ENCODE measurements around the gene OLR1.

DNA sequence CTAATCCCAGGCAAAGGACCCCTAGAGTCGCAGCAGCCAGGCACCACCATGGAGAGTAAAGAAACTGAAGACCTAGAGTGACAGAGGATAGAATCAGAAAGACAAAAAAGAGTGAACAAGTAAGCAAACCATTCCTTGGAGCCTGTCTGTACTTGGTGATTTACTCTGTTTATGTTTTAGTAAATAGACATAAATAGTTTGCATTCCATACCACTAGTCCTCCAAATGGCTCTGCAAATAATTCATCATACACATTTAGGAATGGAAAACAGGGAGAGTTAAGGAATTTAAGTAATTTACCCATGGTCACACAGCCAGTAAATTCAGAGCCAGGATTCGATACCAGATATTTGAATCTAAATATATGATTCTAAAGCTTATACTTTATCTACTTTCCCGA lies 2.8 kb downstream of the OLR1 start:
- TF ChIP-seq, protein P1, sequence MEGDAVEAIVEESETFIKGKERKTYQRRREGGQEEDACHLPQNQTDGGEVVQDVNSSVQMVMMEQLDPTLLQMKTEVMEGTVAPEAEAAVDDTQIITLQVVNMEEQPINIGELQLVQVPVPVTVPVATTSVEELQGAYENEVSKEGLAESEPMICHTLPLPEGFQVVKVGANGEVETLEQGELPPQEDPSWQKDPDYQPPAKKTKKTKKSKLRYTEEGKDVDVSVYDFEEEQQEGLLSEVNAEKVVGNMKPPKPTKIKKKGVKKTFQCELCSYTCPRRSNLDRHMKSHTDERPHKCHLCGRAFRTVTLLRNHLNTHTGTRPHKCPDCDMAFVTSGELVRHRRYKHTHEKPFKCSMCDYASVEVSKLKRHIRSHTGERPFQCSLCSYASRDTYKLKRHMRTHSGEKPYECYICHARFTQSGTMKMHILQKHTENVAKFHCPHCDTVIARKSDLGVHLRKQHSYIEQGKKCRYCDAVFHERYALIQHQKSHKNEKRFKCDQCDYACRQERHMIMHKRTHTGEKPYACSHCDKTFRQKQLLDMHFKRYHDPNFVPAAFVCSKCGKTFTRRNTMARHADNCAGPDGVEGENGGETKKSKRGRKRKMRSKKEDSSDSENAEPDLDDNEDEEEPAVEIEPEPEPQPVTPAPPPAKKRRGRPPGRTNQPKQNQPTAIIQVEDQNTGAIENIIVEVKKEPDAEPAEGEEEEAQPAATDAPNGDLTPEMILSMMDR (conservative IDR thresholded peaks at IDR 0.05; ENCODE audit: low read depth, low read length): no peak
- TF ChIP-seq EZH2 (IDR thresholded peaks at IDR 0.05; ENCODE audit: borderline replicate concordance, low read depth, low read length, poor library complexity, severe bottlenecking): no peak
